Skeletal muscle satellite cell (primary cell): ENCODE measurements around the gene PLCG2.

Source experiments
- H3K27me3 ChIP-seq: 2 replicates; pipeline ENCODE4 v1.7.0; 2013; ENCODE audit warnings: low read length; ENCODE audit not compliant: control insufficient read depth, insufficient read depth
- H3K36me3 ChIP-seq: 2 replicates; pipeline ENCODE4 v1.7.0; 2013; ENCODE audit warnings: mild to moderate bottlenecking, control low read depth, low read length; ENCODE audit not compliant: insufficient read depth
- H3K4me1 ChIP-seq: 2 replicates; pipeline ENCODE4 v1.7.0; 2013; ENCODE audit warnings: low read length; ENCODE audit not compliant: control insufficient read depth, insufficient read depth
- H3K4me2 ChIP-seq: 2 replicates; pipeline ENCODE4 v1.7.0; 2013; ENCODE audit warnings: mild to moderate bottlenecking, low read length
- H3K4me3 ChIP-seq: 2 replicates; pipeline ENCODE4 v1.7.0; 2013; ENCODE audit warnings: low read length
- H3K9ac ChIP-seq: 2 replicates; pipeline ENCODE4 v1.7.0; 2013; ENCODE audit warnings: mild to moderate bottlenecking, low read depth, low read length, moderate library complexity
- H3K9me3 ChIP-seq: replicated peaks from 2 replicates; pipeline ENCODE4 v1.7.0; 2013; ENCODE audit warnings: mild to moderate bottlenecking, control low read depth, low read length

The PLCG2 gene

GRCh38 chr16:81838794-81839193 lies 59.7 kb downstream of the PLCG2 start:
- no peaks in the 10 kb centered on the region for H3K27me3 ChIP-seq
- no peak overlapping the region for H3K4me2 ChIP-seq
- H3K36me3 ChIP-seq, result no peaks in the 10 kb centered on the region
- no peak overlapping the region for H3K9ac ChIP-seq
- H3K4me1 ChIP-seq, result no peaks in the 10 kb centered on the region
- H3K9me3 ChIP-seq, result no peaks in the 10 kb centered on the region
- no peak overlapping the region for H3K4me3 ChIP-seq

DNA sequence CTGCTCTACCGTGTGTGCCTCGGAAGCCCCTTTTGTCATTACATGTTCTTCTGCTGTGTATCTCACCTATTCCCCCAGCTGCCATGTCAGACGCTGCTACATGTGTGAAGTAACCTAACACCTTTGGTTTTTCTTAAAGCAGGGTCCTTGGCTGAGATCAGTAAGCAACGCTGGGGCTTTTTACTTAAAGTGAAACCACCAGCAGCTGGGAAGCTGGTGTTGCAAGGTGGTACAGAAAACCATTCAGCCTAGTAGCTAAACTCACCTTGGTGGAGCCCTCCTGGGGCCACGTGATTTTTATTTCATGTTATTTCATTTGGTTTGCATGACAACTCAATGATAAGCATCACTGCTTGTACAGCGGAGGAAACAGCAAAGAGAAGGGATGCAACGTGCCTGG lies 62.6 kb downstream of the PLCG2 start:
- Histone ChIP-seq H3K9ac (no peak overlapping the region), H3K4me3 (no peak overlapping the region), H3K9me3 (no peaks in the 10 kb centered on the region), H3K4me1 (no peaks in the 10 kb centered on the region), H3K4me2 (no peak overlapping the region), H3K27me3 (no peaks in the 10 kb centered on the region), H3K36me3 (no peaks in the 10 kb centered on the region)

- H3K4me1 ChIP-seq, result no peaks in the 10 kb centered on the region
- H3K9me3 ChIP-seq, result no peaks in the 10 kb centered on the region
- H3K27me3 ChIP-seq, result peaks cover 3% of the 10 kb centered on the region
- H3K9ac ChIP-seq, result no peak overlapping the region
- H3K4me2 ChIP-seq, result no peak overlapping the region
- H3K36me3 ChIP-seq, result no peaks in the 10 kb centered on the region
- H3K4me3 ChIP-seq, result no peak overlapping the region
Measured at GRCh38 chr16:81842564-81843242, 63.6 kb downstream of the PLCG2 start.

GRCh38 chr16:81843243-81843582 lies 64.1 kb downstream of the PLCG2 start:
- Histone ChIP-seq H3K4me3 (no peak overlapping the region), H3K27me3 (peaks cover 8% of the 10 kb centered on the region), H3K4me2 (no peak overlapping the region), H3K4me1 (no peaks in the 10 kb centered on the region), H3K9ac (no peak overlapping the region), H3K36me3 (no peaks in the 10 kb centered on the region), H3K9me3 (no peaks in the 10 kb centered on the region)

GRCh38 chr16:81843683-81844082 lies 64.6 kb downstream of the PLCG2 start:
- no peaks in the 10 kb centered on the region for H3K36me3 ChIP-seq
- H3K9ac ChIP-seq, result no peak overlapping the region
- H3K4me1 ChIP-seq, result no peaks in the 10 kb centered on the region

GRCh38 chr16:81846105-81846504 lies 67.0 kb downstream of the PLCG2 start:
- no peak overlapping the region for H3K4me2 ChIP-seq
- no peaks in the 10 kb centered on the region for H3K36me3 ChIP-seq
- no peaks in the 10 kb centered on the region for H3K9me3 ChIP-seq
- no peak overlapping the region for H3K9ac ChIP-seq
- H3K4me1 ChIP-seq, result no peaks in the 10 kb centered on the region
- no peak overlapping the region for H3K4me3 ChIP-seq
- H3K27me3 ChIP-seq, result peaks cover 18% of the 10 kb centered on the region

More at GRCh38 chr16:81843683-81844082, 64.6 kb downstream of the PLCG2 start:
- Histone ChIP-seq H3K27me3 (peaks cover 10% of the 10 kb centered on the region), H3K4me2 (no peak overlapping the region), H3K9me3 (no peaks in the 10 kb centered on the region), H3K4me3 (no peak overlapping the region)

DNA sequence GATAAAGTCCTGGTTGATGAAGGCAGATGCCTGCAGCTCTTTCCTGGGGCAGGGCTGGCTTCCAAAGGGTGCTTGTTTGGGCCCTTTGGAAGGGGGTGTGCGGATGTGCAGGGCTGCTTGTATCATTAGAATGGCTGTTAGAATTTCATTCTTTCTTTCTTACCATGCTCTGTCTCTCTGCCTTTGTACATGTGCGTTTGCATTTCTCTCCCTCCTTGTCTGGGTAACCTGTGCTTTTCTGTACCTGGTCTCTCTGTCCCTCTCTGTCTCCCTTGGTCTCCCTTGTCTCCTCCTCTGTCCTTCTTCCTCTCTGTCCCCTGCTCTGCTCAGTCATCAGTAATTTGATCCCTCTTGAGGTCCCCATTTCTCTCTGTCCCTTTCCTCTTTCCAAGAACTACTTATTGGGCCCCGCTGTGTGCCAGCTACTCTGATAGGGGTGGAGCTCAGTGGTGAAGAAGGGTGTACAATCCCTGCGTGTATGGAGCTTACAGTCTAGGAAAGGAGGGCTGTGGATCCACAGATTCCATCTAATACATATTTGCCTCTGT lies 69.3 kb downstream of the PLCG2 start:
- Histone ChIP-seq H3K4me1 (no peaks in the 10 kb centered on the region), H3K9ac (no peak overlapping the region), H3K9me3 (no peaks in the 10 kb centered on the region), H3K4me3 (no peak overlapping the region), H3K27me3 (peaks cover 21% of the 10 kb centered on the region), H3K4me2 (no peak overlapping the region), H3K36me3 (no peaks in the 10 kb centered on the region)

DNA sequence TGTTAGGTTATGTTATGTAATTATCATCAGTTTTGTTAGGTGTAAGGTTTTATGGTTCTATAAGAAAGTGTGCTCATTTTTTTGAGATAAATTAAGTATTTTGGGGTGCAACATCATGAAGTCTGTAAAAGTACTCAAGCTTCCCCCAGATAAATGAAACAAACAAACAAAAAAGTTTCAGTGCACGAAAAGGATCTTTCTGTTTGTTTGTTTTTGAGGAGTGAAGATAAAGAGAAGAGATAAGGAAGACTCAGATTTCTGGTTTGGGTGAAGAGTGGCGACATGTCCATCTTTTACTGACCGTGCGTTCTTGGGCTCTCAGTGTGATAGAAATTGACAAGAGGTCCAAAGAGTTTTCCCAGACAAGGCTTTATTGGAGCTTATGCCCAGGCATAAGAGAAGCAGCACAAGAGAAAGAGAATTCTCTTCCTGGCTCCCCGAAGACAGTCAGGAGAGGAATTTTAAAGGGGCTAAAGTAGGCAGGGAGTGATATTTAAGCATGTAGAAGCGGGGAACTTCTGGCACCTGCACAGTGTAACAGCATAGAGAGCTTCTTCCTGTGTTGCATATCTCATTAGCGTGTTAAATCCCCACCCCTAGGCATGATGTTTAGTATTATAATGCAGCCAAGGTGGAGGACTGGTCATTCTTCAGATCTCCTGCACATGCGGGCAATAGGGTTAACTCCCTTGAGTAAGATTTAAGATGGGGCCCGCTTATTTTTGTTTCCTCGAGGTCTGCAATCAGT lies 71.3 kb downstream of the PLCG2 start:
- Histone ChIP-seq H3K4me1 (no peaks in the 10 kb centered on the region), H3K9me3 (no peaks in the 10 kb centered on the region), H3K27me3 (peaks cover 25% of the 10 kb centered on the region), H3K9ac (no peak overlapping the region), H3K36me3 (no peaks in the 10 kb centered on the region), H3K4me2 (no peak overlapping the region), H3K4me3 (no peak overlapping the region)

GRCh38 chr16:81852347-81852746 lies 73.3 kb downstream of the PLCG2 start:
- H3K36me3 ChIP-seq, result no peaks in the 10 kb centered on the region
- no peak overlapping the region for H3K4me2 ChIP-seq
- H3K4me1 ChIP-seq, result no peaks in the 10 kb centered on the region
- H3K4me3 ChIP-seq, result no peak overlapping the region
- no peak overlapping the region for H3K9ac ChIP-seq
- H3K27me3 ChIP-seq, result peaks cover 30% of the 10 kb centered on the region
- no peaks in the 10 kb centered on the region for H3K9me3 ChIP-seq

- Histone ChIP-seq H3K9me3 (no peaks in the 10 kb centered on the region), H3K9ac (no peak overlapping the region), H3K36me3 (no peaks in the 10 kb centered on the region), H3K4me3 (no peak overlapping the region), H3K4me2 (no peak overlapping the region), H3K4me1 (no peaks in the 10 kb centered on the region), H3K27me3 (peaks cover 24% of the 10 kb centered on the region)
Measured at GRCh38 chr16:81855552-81856153, 76.6 kb downstream of the PLCG2 start.

- Histone ChIP-seq H3K9me3 (no peaks in the 10 kb centered on the region), H3K36me3 (no peaks in the 10 kb centered on the region), H3K9ac (no peak overlapping the region), H3K4me3 (no peak overlapping the region), H3K27me3 (peaks cover 43% of the 10 kb centered on the region), H3K4me1 (no peaks in the 10 kb centered on the region), H3K4me2 (no peak overlapping the region)
Measured at GRCh38 chr16:81860287-81861266, 81.5 kb downstream of the PLCG2 start.
